HepG2 (cell line): ENCODE measurements around the gene ERC1. TPM values are rescaled to one million over a fixed set of nuclear protein-coding genes. Genes with fewer than 3 reads are reported as not detected.

Source experiments
- ATAC-seq: fragments of 200-7000 bp; cut with Tn5 transposase; 3 replicates; pipeline ENCODE4 v1.9.1; 2020; ENCODE audit warnings: mild to moderate bottlenecking, moderate library complexity
- BruUV-seq: library from RNA; stranded (reverse); fragments of 400-500 nt; replicated peaks from 2 replicates; lab custom pipeline; 2021; lab: Mats Ljungman, UMichigan
- CTCF ChIA-PET: fragments of 300-600 bp; formaldehyde crosslinking; extraction: SDS; loops from one replicate; lab custom pipeline; 2021; ENCODE audit warnings: low total read pairs, inconsistent platforms, low intra/inter-chr PET ratio; lab: Yijun Ruan, JAX
- POLR2A ChIA-PET: fragments of 350-600 bp; sonication (Branson Sonifier 250); formaldehyde crosslinking; loops from one replicate; lab custom pipeline; 2020; ENCODE audit warnings: antibody characterized with exemption, inconsistent platforms; lab: Yijun Ruan, JAX
- DNase-seq: peaks from one replicate; pipeline ENCODE4 v3.0.0-alpha.2; 2015; ENCODE audit warnings: low spot score
- FAIRE-seq: peaks from 3 replicates; lab custom pipeline; 2011; peaks lifted over from hg19 to GRCh38; lab: Jason Lieb, UNC
- H2AFZ ChIP-seq: one replicate; pipeline ENCODE4 v1.6.1; 2011; ENCODE audit warnings: low read length, inconsistent platforms
- H3K27ac ChIP-seq: fragments of 300-600 bp; 3 replicates; pipeline ENCODE4 v1.8.0; 2011; ENCODE audit warnings: mixed run types, mild to moderate bottlenecking, mixed read lengths, low read length, inconsistent platforms; ENCODE audit not compliant: insufficient read depth; ENCODE audit errors: extremely low read length
- H3K27me3 ChIP-seq, 2 experiments: fragments of 200-600 bp in 1 of 2; 2 replicates in 1 of 2; 3 replicates in 1 of 2; pipeline versions ENCODE4 v1.6.0 to v1.8.0; 2011; ENCODE audit warnings: low read length in 2 of 2, mild to moderate bottlenecking in 2 of 2, moderate library complexity in 2 of 2, inconsistent platforms in 1 of 2; ENCODE audit not compliant: insufficient read depth in 2 of 2, control insufficient read depth in 1 of 2
- H3K36me3 ChIP-seq, 2 experiments: fragments of 200-600 bp in 1 of 2; replicated peaks in 1 of 2; 2 replicates in 1 of 2; 3 replicates in 1 of 2; pipeline versions ENCODE4 v1.5.1 to v1.8.0; 2011; ENCODE audit warnings: low read length in 2 of 2, inconsistent platforms in 1 of 2; ENCODE audit not compliant: insufficient read depth in 2 of 2, control insufficient read depth in 1 of 2
- H3K4me1 ChIP-seq: 2 replicates; pipeline ENCODE4 v1.5.1; 2012; ENCODE audit warnings: low read length, inconsistent platforms; ENCODE audit not compliant: insufficient read depth
- H3K4me2 ChIP-seq: 2 replicates; pipeline ENCODE4 v1.6.0; 2011; ENCODE audit warnings: low read depth, low read length, inconsistent platforms
- H3K4me3 ChIP-seq, 3 experiments: fragments of 200-600 bp in 1 of 3; sonication (generic), shearing (Covaris generic) in 1 of 3; replicated peaks in 1 of 3; 2 replicates each; pipeline ENCODE4 v1.5.1; 2011 to 2016; ENCODE audit warnings: low read length in 3 of 3, inconsistent platforms in 2 of 3, low read depth in 2 of 3, mild to moderate bottlenecking in 2 of 3, control low read depth in 1 of 3, mixed read lengths in 1 of 3; ENCODE audit not compliant: insufficient read depth in 1 of 3
- H3K79me2 ChIP-seq: one replicate; pipeline ENCODE4 v1.6.1; 2011; ENCODE audit warnings: low read length, inconsistent platforms; ENCODE audit not compliant: insufficient read depth
- H3K9ac ChIP-seq: 2 replicates; pipeline ENCODE4 v1.6.0; 2011; ENCODE audit warnings: mild to moderate bottlenecking, low read depth, low read length, inconsistent platforms; ENCODE audit not compliant: insufficient read depth
- H3K9me3 ChIP-seq: 2 replicates; pipeline ENCODE4 v1.5.1; 2012; ENCODE audit warnings: mild to moderate bottlenecking, low read length
- H4K20me1 ChIP-seq: 2 replicates; pipeline ENCODE4 v1.6.0; 2011; ENCODE audit warnings: inconsistent platforms, mild to moderate bottlenecking, low read length, moderate library complexity; ENCODE audit not compliant: insufficient read depth
- ARNT ChIP-seq: fragments of 450-650 bp; IDR thresholded peaks from 2 replicates; pipeline ENCODE4 v1.6.1; 2017
- POGZ ChIP-seq: sonication (generic); formaldehyde crosslinking; IDR thresholded peaks from 2 replicates; pipeline ENCODE4 v1.4.0; 2020; ENCODE audit warnings: mild to moderate bottlenecking, missing genetic modification reagents
- SPEN ChIP-seq: sonication (generic); formaldehyde crosslinking; IDR thresholded peaks from 2 replicates; pipeline ENCODE4 v1.5.1; 2020; ENCODE audit warnings: low read depth, mild to moderate bottlenecking, missing genetic modification reagents
- ZFP1 ChIP-seq: IDR thresholded peaks from 2 replicates; pipeline ENCODE4 v1.6.1; 2016
- ZNF224 ChIP-seq: sonication (generic); formaldehyde crosslinking; IDR thresholded peaks from 2 replicates; pipeline ENCODE4 v1.5.0; 2020; ENCODE audit warnings: mild to moderate bottlenecking, missing genetic modification reagents
- WGBS: methylation state at CpG from one replicate; pipeline ENCODE4 v1.1.6; 2017; ENCODE audit warnings: low lambda C conversion rate; 5-methylcytosine and 5-hydroxymethylcytosine counted together
- in situ Hi-C: cut with HindIII; loops from 2 replicates; pipeline ENCODE4 v1.10.0; 2017; ENCODE audit warnings: low pct_unique_long_range_greater_than_20kb; ENCODE audit not compliant: extremely low pct_ligation_motif_present
- intact Hi-C: fragments of 100-400 bp; cut with micrococcal nuclease; formaldehyde crosslinking; loops from one replicate; pipeline ENCODE4 v1.10.0; 2022; ENCODE audit not compliant: unreplicated experiment
- polyA plus RNA-seq, 8 experiments: library from polyadenylated mRNA; depleted of rRNA in 3 of 8; stranded (reverse) in 7 of 8; unstranded in 1 of 8; fragments of >200 nt; fragmentation: Illumina TruSeq in 4 of 8; extraction: Trizol in 4 of 8; gene quantifications; 2 replicates each; pipeline versions ENCODE4 v1.2.1 to v1.2.3, GENCODE V29; 2011 to 2016; ENCODE audit warnings: low read depth in 4 of 8, missing spikeins in 1 of 8, mixed read lengths in 1 of 8; ENCODE audit not compliant: insufficient read depth in 1 of 8
- total RNA-seq, 5 experiments: library from RNA; depleted of rRNA; stranded (reverse); fragments of >200 nt; fragmentation: Illumina TruSeq; extraction: Trizol; gene quantifications; 2 replicates each; pipeline ENCODE4 v1.2.3, GENCODE V29; 2016; ENCODE audit warnings: low read depth in 1 of 5
- TF ChIP-seq, protein P1 (sequence below): sonication (generic); formaldehyde crosslinking; IDR thresholded peaks from 2 replicates; pipeline ENCODE4 v1.4.0; 2020; ENCODE audit warnings: missing genetic modification reagents
- TF ChIP-seq, protein P2 (sequence below): IDR thresholded peaks from 2 replicates; pipeline ENCODE4 v1.6.1; 2016; ENCODE audit warnings: low read depth, borderline replicate concordance
- TF ChIP-seq, protein P3 (sequence below): sonication (generic); formaldehyde crosslinking; IDR thresholded peaks from 2 replicates; pipeline ENCODE4 v1.5.0; 2020; ENCODE audit warnings: missing genetic modification reagents
- TF ChIP-seq, protein P4 (sequence below): sonication (generic); formaldehyde crosslinking; IDR thresholded peaks from 2 replicates; pipeline ENCODE4 v1.4.0; 2020; ENCODE audit warnings: missing genetic modification reagents

The ERC1 gene
- total and polyA plus RNA-seq, 2 of the 13 experiments (the other 11 are each of a cell fraction or from before 2014, with no cell fraction given), result 6.1 to 12.4 TPM

DNA sequence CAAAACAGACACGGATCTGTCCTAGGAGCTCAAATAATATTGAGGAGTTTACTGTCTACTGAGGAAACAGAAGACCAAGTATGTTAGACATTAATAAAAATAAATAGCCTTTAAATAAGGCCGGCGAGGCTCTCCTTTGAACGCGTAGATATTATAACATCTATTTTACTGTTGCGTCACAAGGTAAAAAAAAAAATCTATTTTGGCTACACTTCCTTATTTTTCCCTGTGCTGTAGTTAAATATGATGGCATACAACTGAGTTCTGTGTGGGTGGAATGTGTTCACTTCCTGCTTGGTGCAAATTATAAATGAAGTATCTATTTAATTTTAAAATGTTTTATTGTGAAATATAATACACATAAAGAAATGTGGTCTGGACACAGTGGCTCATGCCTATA lies 24.3 kb upstream of the ERC1 start:
- WGBS, result 96% methylated on average over 6 of the region's 6 CpGs
- Histone ChIP-seq H3K27ac (no peak overlapping the region), H3K4me1 (no peaks in the 10 kb centered on the region), H3K4me3 (no peak overlapping the region), H3K9me3 (no peaks in the 10 kb centered on the region), H4K20me1 (no peaks in the 10 kb centered on the region), H2AFZ (no peak overlapping the region), H3K79me2 (no peaks in the 10 kb centered on the region)
- CTCF ChIA-PET, result no interaction called here
- intact Hi-C loops, result no loop called here
- DNase-seq (no peak), ATAC-seq (no peak)
- POLR2A ChIA-PET, result no interaction called here
- TF ChIP-seq, protein P1, sequence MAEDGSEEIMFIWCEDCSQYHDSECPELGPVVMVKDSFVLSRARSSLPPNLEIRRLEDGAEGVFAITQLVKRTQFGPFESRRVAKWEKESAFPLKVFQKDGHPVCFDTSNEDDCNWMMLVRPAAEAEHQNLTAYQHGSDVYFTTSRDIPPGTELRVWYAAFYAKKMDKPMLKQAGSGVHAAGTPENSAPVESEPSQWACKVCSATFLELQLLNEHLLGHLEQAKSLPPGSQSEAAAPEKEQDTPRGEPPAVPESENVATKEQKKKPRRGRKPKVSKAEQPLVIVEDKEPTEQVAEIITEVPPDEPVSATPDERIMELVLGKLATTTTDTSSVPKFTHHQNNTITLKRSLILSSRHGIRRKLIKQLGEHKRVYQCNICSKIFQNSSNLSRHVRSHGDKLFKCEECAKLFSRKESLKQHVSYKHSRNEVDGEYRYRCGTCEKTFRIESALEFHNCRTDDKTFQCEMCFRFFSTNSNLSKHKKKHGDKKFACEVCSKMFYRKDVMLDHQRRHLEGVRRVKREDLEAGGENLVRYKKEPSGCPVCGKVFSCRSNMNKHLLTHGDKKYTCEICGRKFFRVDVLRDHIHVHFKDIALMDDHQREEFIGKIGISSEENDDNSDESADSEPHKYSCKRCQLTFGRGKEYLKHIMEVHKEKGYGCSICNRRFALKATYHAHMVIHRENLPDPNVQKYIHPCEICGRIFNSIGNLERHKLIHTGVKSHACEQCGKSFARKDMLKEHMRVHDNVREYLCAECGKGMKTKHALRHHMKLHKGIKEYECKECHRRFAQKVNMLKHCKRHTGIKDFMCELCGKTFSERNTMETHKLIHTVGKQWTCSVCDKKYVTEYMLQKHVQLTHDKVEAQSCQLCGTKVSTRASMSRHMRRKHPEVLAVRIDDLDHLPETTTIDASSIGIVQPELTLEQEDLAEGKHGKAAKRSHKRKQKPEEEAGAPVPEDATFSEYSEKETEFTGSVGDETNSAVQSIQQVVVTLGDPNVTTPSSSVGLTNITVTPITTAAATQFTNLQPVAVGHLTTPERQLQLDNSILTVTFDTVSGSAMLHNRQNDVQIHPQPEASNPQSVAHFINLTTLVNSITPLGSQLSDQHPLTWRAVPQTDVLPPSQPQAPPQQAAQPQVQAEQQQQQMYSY (CRISPR knock-in tag), result no peak
- TF ChIP-seq ZNF224 (CRISPR knock-in tag) (no peak), ZFP1 (CRISPR knock-in tag) (no peak), ARNT (no peak), SPEN (no peak), POGZ (CRISPR knock-in tag) (no peak)
- TF ChIP-seq, protein P2, sequence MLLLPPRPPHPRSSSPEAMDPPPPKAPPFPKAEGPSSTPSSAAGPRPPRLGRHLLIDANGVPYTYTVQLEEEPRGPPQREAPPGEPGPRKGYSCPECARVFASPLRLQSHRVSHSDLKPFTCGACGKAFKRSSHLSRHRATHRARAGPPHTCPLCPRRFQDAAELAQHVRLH (CRISPR knock-in tag), result no peak
- TF ChIP-seq, protein P3, sequence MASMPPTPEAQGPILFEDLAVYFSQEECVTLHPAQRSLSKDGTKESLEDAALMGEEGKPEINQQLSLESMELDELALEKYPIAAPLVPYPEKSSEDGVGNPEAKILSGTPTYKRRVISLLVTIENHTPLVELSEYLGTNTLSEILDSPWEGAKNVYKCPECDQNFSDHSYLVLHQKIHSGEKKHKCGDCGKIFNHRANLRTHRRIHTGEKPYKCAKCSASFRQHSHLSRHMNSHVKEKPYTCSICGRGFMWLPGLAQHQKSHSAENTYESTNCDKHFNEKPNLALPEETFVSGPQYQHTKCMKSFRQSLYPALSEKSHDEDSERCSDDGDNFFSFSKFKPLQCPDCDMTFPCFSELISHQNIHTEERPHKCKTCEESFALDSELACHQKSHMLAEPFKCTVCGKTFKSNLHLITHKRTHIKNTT (CRISPR knock-in tag), result no peak
- TF ChIP-seq, protein P4, sequence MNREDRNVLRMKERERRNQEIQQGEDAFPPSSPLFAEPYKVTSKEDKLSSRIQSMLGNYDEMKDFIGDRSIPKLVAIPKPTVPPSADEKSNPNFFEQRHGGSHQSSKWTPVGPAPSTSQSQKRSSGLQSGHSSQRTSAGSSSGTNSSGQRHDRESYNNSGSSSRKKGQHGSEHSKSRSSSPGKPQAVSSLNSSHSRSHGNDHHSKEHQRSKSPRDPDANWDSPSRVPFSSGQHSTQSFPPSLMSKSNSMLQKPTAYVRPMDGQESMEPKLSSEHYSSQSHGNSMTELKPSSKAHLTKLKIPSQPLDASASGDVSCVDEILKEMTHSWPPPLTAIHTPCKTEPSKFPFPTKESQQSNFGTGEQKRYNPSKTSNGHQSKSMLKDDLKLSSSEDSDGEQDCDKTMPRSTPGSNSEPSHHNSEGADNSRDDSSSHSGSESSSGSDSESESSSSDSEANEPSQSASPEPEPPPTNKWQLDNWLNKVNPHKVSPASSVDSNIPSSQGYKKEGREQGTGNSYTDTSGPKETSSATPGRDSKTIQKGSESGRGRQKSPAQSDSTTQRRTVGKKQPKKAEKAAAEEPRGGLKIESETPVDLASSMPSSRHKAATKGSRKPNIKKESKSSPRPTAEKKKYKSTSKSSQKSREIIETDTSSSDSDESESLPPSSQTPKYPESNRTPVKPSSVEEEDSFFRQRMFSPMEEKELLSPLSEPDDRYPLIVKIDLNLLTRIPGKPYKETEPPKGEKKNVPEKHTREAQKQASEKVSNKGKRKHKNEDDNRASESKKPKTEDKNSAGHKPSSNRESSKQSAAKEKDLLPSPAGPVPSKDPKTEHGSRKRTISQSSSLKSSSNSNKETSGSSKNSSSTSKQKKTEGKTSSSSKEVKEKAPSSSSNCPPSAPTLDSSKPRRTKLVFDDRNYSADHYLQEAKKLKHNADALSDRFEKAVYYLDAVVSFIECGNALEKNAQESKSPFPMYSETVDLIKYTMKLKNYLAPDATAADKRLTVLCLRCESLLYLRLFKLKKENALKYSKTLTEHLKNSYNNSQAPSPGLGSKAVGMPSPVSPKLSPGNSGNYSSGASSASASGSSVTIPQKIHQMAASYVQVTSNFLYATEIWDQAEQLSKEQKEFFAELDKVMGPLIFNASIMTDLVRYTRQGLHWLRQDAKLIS (CRISPR knock-in tag), result no peak
- TF ChIP-seq, all 625 proteins: peak for 0
- H3K36me3 ChIP-seq, result no peaks in the 10 kb centered on the region
- H3K4me2 ChIP-seq, result no peak overlapping the region
- no peak for FAIRE-seq
- no peaks in the 10 kb centered on the region for H3K27me3 ChIP-seq
- H3K9ac ChIP-seq, result no peak overlapping the region
- BruUV-seq, result no TSS peak
- in situ Hi-C loops, result no loop called here
